Amygdala (tissue), 56 donors: ENCODE data around the gene SLC25A33.

Experiments
- DNase-seq, 56 donors: peaks; one replicate each; lab custom pipeline; 2025; lab: John Stamatoyannopoulos, UW

SLC25A33 gene

GRCh38 chr1:9597361-9598315 is 58.4 kb downstream of the SLC25A33 start:
- no peak for DNase-seq

DNA sequence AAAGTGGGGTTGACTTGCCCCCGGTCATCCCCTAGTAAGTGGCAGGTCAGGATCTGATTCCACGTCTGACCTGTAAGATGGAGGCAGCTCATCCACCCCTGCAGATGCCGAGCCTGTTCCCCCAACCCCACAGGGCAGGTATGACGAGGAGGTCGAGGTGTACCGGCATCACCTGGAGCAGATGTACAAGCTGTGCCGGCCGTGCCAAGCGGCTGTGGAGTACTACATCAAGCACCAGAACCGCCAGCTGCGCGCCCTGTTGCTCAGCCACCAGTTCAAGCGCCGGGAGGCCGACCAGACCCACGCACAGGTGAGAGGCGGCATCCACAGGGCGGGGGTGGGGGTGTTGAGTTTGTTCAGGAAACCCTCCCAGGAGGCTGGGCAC is 59.0 kb downstream of the SLC25A33 start:
- no peak for DNase-seq

GRCh38 chr1:9599741-9600140 is 60.5 kb downstream of the SLC25A33 start:
- no peak for DNase-seq

DNA sequence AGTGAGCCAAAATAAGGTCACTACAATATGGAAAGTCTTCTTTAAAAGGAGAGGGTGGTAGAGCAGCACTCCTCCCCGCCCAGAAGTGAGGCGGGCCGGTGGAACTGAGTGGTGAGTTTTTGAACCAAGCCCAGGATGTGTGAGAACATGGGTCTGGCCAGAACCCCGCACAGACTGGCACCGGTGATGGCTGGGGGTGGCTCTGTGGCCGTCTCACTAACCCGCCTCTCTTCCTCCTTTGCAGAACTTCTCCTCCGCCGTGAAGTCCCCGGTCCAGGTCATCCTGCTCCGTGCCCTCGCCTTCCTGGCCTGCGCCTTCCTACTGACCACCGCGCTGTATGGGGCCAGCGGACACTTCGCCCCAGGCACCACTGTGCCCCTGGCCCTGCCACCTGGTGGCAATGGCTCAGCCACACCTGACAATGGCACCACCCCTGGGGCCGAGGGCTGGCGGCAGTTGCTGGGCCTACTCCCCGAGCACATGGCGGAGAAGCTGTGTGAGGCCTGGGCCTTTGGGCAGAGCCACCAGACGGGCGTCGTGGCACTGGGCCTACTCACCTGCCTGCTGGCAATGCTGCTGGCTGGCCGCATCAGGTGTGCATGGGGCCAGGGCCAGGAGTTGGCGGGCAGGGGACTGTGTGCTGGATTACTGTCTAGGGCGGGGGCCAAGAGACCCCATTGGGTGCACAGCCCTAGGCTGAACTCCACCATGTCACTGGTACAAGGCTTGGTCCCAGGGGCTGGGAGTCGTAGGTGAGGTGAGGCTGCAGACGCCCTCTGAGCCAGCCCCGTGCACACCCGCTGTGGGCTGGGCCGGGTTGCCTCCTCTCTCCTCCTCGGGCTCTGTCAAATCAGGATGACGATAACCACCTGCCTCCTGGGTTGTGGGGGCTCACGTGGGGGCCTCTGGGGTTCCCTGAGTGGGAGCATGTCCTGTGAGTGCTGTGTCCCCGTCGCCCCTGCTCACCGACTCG is 61.9 kb downstream of the SLC25A33 start:
- no peak for DNase-seq

- no peak for DNase-seq
Observed at GRCh38 chr1:9601942-9602793, 62.9 kb downstream of the SLC25A33 start.

DNA sequence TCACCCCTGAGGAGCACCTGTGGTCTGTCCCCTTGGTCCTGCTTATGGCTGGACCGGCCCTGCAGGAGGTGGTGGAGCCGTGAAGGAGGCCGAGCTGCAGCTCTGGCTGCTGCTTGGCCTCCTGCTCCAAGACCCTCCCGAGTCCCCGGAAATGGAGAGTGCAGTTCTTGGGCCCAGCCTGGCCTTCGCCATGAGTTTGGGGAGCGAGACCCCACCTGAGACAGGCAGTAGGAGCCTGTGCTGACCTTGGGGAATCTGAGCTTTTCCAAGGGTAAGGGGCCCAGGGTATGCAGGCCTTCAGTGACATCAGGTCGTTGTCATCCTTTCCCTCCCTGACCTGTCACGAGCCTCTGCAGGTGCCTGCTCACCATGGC is 63.5 kb downstream of the SLC25A33 start:
- DNase-seq: no peak

DNA sequence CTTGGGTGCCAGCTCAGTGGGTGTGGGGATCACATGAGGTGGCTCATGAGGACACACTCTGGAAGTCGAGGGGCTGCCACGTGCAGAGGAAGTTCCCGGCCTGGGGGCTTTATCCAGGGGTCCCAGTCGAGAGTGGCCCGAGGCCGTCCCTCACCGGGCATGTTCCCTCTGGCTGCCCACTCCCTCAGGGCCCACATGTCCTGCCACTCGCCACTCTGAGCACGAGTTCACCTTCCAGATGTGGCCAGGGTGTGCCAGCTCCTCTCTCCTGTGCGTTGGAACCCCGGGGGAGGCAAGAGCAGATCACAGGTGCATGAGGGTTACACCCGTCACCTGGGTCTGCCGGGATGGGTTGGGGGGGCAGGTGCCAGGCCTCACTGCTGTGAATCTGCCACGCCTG is 64.0 kb downstream of the SLC25A33 start:
- DNase-seq: no peak

GRCh38 chr1:9603766-9604753 is 64.8 kb downstream of the SLC25A33 start:
- DNase-seq: no peak

- DNase-seq: no peak
Observed at GRCh38 chr1:9604836-9605235, 65.6 kb downstream of the SLC25A33 start.

DNA sequence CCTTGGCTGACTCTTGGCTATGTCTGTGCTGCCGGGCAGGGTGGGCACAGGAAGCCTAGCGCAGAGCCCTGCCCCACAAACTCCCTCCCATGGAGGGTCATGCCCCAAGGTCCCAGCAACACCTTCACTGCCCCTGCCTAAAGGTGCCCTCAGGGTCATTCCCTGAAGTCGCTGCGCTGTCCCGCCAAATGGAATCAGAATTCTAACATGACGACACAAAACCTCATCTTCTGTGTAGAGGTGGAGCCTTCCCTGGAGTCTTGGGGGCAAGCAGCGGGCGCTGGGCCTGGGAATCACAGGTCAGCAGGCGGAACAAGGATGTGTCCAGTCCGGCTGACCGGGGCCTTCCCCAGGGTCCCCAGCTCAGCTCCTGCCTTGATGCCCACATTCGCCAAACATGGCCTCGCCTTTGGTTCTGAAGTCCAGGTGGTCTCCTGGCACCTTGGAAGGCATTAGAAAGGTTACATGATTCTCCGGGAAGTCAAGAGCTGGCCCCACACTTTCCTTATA is 66.7 kb downstream of the SLC25A33 start:
- no peak for DNase-seq

- no peak for DNase-seq
Observed at GRCh38 chr1:9606458-9606857, 67.2 kb downstream of the SLC25A33 start.

GRCh38 chr1:9606948-9607347 is 67.7 kb downstream of the SLC25A33 start:
- DNase-seq: peak in 23 of 56 donors; percentile 13 to 66 (median 36)

- no peak for DNase-seq
Observed at GRCh38 chr1:9607352-9607751, 68.1 kb downstream of the SLC25A33 start.

DNA sequence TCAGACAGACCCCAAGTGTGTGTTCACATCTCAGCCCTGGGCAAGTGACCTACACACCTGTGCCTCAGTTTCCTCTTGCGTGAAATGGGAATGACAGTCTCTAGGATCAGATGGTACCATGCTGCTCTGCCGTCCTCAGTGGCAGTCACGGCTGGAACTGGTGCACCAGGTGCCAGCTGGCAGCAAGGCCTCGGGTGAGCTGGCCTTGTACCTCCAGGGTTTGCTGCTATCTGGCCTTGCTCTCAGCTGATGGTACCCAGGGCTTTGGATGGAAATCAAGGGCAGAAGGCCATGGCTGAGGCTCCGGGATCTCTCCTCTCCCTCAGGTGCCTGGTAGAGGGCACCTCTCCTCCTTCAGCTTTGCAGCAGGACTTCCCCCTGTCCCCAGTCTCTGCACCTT is 70.7 kb downstream of the SLC25A33 start:
- no peak for DNase-seq

GRCh38 chr1:9610548-9610947 is 71.3 kb downstream of the SLC25A33 start:
- DNase-seq: no peak

DNA sequence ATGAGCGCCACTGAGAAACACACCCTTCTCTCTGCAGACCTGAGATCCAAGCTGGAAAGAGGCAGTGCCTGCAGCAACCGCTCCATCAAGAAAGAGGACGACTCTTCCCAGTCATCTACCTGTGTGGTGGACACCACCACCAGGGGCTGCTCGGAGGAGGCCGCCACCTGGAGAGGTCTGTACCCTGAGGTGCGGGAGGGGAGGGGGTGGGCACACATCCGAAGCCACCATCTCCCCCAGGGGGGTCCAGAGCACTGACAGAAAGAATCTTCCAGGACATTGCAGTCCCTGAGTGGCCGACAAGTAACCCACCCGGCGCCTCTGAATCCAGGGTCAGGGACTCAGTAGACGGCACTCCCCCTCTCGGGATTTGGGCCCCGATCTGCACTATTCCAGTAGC is 72.5 kb downstream of the SLC25A33 start:
- DNase-seq: no peak

DNA sequence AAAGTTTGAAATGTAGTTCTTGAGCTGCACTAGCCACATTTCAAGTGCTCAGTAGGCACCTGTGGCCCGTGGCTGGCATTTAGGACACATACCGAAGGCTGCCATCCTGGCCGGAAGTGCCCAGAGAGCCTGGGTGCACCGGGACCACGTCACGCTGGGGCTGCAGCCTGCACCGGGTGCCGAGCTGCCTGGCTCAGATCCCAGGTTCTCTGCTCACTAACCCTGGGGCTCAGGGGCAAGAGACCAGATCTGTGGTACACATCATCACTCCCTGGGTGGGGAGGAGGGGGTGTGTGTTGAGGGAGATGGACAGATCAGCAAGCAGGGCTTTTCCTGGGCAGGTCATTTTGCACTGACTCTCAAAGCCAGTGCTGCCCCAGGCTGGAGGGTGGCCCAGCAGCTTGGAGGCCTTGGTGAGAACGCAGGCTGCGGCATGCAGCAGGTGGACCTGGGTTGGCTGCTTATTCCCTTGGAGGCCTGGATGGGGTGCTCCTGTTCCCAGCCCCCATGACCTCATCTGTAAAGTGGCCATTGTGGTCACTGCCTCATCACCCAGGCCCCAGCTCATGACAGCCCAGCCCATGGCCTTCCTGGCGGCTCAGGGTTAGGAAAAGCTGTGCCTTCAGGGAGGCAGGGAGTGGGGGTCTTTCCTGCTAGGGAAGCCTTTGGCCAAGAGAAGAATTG is 73.0 kb downstream of the SLC25A33 start:
- DNase-seq: no peak
